Transverse colon (tissue), 4 donors: ENCODE results near the gene CIT. TPM values are rescaled to one million over a fixed set of nuclear protein-coding genes. Genes with fewer than 3 reads are reported as not detected.

ENCODE experiments used
- DNase-seq: peaks from one replicate; pipeline ENCODE4 v3.0.0-alpha.2; 2019
- H3K27ac ChIP-seq, 4 donors: fragments of 200-600 bp; sonication (generic); 2 replicates each; pipeline ENCODE4 v1.5.1; 2016 to 2018; ENCODE audit warnings: inconsistent platforms in 4 of 4
- H3K27me3 ChIP-seq: fragments of 200-600 bp; sonication (generic); 2 replicates; pipeline ENCODE4 v1.5.1; 2017; ENCODE audit warnings: inconsistent platforms
- H3K36me3 ChIP-seq, 4 donors: fragments of 200-600 bp; sonication (generic); 2 replicates each; pipeline ENCODE4 v1.5.1; 2017 to 2019; ENCODE audit warnings: inconsistent platforms in 4 of 4
- H3K4me1 ChIP-seq, 4 donors: fragments of 200-600 bp; sonication (generic); 2 replicates each; pipeline ENCODE4 v1.5.1; 2017 to 2020; ENCODE audit warnings: inconsistent platforms in 4 of 4
- H3K4me3 ChIP-seq, 4 donors: fragments of 200-600 bp; sonication (generic); 1 replicate in 1 of 4; 2 replicates in 3 of 4; pipeline versions ENCODE4 v1.5.1 to v1.6.1; 2017 to 2019; ENCODE audit warnings: inconsistent platforms in 4 of 4
- H3K9me3 ChIP-seq, 2 donors: fragments of 200-600 bp; sonication (generic); 2 replicates each; pipeline ENCODE4 v1.5.1; 2017 to 2019; ENCODE audit warnings: inconsistent platforms in 2 of 2
- CTCF ChIP-seq, 5 experiments: fragments of 200-600 bp in 3 of 5; fragments of 450-650 bp in 2 of 5; sonication (generic) in 3 of 5; IDR thresholded peaks; 1 replicate in 2 of 5; 2 replicates in 3 of 5; pipeline ENCODE4 v1.5.1; 2016 to 2017; ENCODE audit warnings: antibody characterized with exemption in 5 of 5, inconsistent platforms in 3 of 5, mild to moderate bottlenecking in 2 of 5, moderate library complexity in 1 of 5
- EP300 ChIP-seq: sonication (generic); formaldehyde crosslinking; IDR thresholded peaks from one replicate; pipeline ENCODE4 v1.6.1; 2017; ENCODE audit warnings: antibody characterized with exemption, low read depth
- POLR2A ChIP-seq: fragments of 450-650 bp; IDR thresholded peaks from one replicate; pipeline ENCODE4 v1.6.1; 2016; ENCODE audit warnings: antibody characterized with exemption, mild to moderate bottlenecking, moderate library complexity
- POLR2AphosphoS5 ChIP-seq, 3 donors: sonication (generic); formaldehyde crosslinking; IDR thresholded peaks; one replicate each; pipeline ENCODE4 v1.6.1; 2016; ENCODE audit warnings: antibody characterized with exemption in 3 of 3
- WGBS, 2 donors: methylation state at CpG; one replicate each; pipeline ENCODE4 v1.1.5; 2018; ENCODE audit warnings: low coverage in 1 of 2; 5-methylcytosine and 5-hydroxymethylcytosine counted together
- in situ Hi-C, 4 donors: fragments of 200-750 bp; cut with MboI; loops; one replicate each; pipeline versions ENCODE4 v1.15.0 to v1.15.1; 2017; ENCODE audit warnings: low sequenced_read_pairs in 3 of 4, low pct_ligation_motif_present in 1 of 4, low pct_unique_long_range_greater_than_20kb in 1 of 4
- intact Hi-C: fragments of 100-400 bp; cut with DNase I; formaldehyde crosslinking; loops from one replicate; pipeline ENCODE4 v1.15.1; 2023; ENCODE audit warnings: low total_unique reads
- total RNA-seq, 4 donors: library from RNA; depleted of rRNA; stranded (reverse); fragments of >200 nt; gene quantifications; one replicate each; pipeline ENCODE4 v1.1.0, GENCODE V29; 2016

The CIT gene
- total RNA-seq, 4 donors from 2014 or later, result 1.1 to 51.1 (median 7.1) TPM

- Histone ChIP-seq H3K9me3 (no peaks in the 10 kb centered on the region), H3K27ac (peak overlapping the region in 1 of 4 donors; percentile 48), H3K27me3 (no peaks in the 10 kb centered on the region), H3K4me3 (no peak overlapping the region), H3K4me1 (peaks cover 0 to 34% (median 25%) of the 10 kb centered on the region in 4 donors), H3K36me3 (no peaks in the 10 kb centered on the region)
- in situ Hi-C loops, result loop anchor here in 1 of 4 donors (10.0 kb wide), 1 partner anchor 108 kb away; no protein-coding TSS in a partner anchor
- WGBS, 2 donors, result 62 to 73% methylated on average over 2 of the region's 2 CpGs
- TF ChIP-seq EP300, result no peak
- no peak for TF ChIP-seq CTCF (IDR thresholded peaks at IDR 0.05)
- no peak for TF ChIP-seq POLR2A
- DNase-seq, result no peak
- intact Hi-C loops, result no loop called here
Measured at GRCh38 chr12:119666226-119666795, 210.8 kb downstream of the CIT start.

GRCh38 chr12:119665164-119665929 is 211.8 kb downstream of the CIT start:
- WGBS, 2 donors, result 71 to 92% methylated on average over 1 to 4 of the region's 4 CpGs
- intact Hi-C loops, result no loop called here
- no peak for DNase-seq
- in situ Hi-C loops, result loop anchor here in 1 of 4 donors (10.0 kb wide), 1 partner anchor 109 kb away; no protein-coding TSS in a partner anchor
- no peak overlapping the region for H3K27ac ChIP-seq
- H3K9me3 ChIP-seq, result no peaks in the 10 kb centered on the region
- TF ChIP-seq EP300 (no peak), POLR2AphosphoS5 (IDR thresholded peaks at IDR 0.05) (no peak), CTCF (IDR thresholded peaks at IDR 0.05) (no peak), POLR2A (no peak)
- H3K36me3 ChIP-seq, result no peaks in the 10 kb centered on the region
- H3K27me3 ChIP-seq, result no peaks in the 10 kb centered on the region
- no peak overlapping the region for H3K4me3 ChIP-seq
- peaks cover 0 to 24% (median 17%) of the 10 kb centered on the region in 4 donors for H3K4me1 ChIP-seq

- DNase-seq, result no peak
- WGBS, 2 donors, result 81 to 100% methylated on average over 1 of the region's 1 CpG
- Histone ChIP-seq H3K4me1 (peaks cover 0 to 18% (median 13%) of the 10 kb centered on the region in 4 donors), H3K9me3 (no peaks in the 10 kb centered on the region), H3K27me3 (no peaks in the 10 kb centered on the region), H3K27ac (no peak overlapping the region), H3K4me3 (no peak overlapping the region), H3K36me3 (no peaks in the 10 kb centered on the region)
- intact Hi-C loops, result no loop called here
- in situ Hi-C loops, result loop anchor here in 1 of 4 donors (10.0 kb wide), 1 partner anchor 110 kb away; no protein-coding TSS in a partner anchor
- no peak for TF ChIP-seq EP300
- TF ChIP-seq POLR2A, result no peak
- no peak for TF ChIP-seq POLR2AphosphoS5 (IDR thresholded peaks at IDR 0.05)
- TF ChIP-seq CTCF (IDR thresholded peaks at IDR 0.05), result no peak
Measured at GRCh38 chr12:119664642-119665041, 212.5 kb downstream of the CIT start.

GRCh38 chr12:119661882-119662281 is 215.2 kb downstream of the CIT start:
- WGBS, 2 donors, result 50 to 73% methylated on average over 3 to 4 of the region's 4 CpGs
- TF ChIP-seq POLR2A (no peak), POLR2AphosphoS5 (IDR thresholded peaks at IDR 0.05) (no peak), CTCF (IDR thresholded peaks at IDR 0.05) (no peak), EP300 (no peak)
- in situ Hi-C loops, result loop anchor here in 1 of 4 donors (10.0 kb wide), 1 partner anchor 113 kb away; no protein-coding TSS in a partner anchor

More at GRCh38 chr12:119661882-119662281, 215.2 kb downstream of the CIT start:
- no peaks in the 10 kb centered on the region for H3K9me3 ChIP-seq
- no peaks in the 10 kb centered on the region for H3K27me3 ChIP-seq
- no peaks in the 10 kb centered on the region for H3K36me3 ChIP-seq
- H3K4me3 ChIP-seq, result no peak overlapping the region
- H3K27ac ChIP-seq, result no peak overlapping the region
- intact Hi-C loops, result no loop called here
- no peak for DNase-seq
- H3K4me1 ChIP-seq, result peaks cover 0 to 4% (median 2%) of the 10 kb centered on the region in 4 donors
